Peyer's patch (tissue), 4 donors: ENCODE results near the gene NKX1-2.

ENCODE experiments used
- POLR2A ChIP-seq, 2 donors: fragments of 450-650 bp; IDR thresholded peaks; one replicate each; pipeline ENCODE4 v1.5.1; 2017; ENCODE audit warnings: antibody characterized with exemption in 2 of 2, mild to moderate bottlenecking in 2 of 2, moderate library complexity in 2 of 2
- TF ChIP-seq, protein P1 (sequence below), 6 experiments: fragments of 450-650 bp in 4 of 6; fragments of 200-600 bp in 2 of 6; sonication (generic) in 1 of 6; IDR thresholded peaks; one replicate each; pipeline ENCODE4 v1.5.1; 2017 to 2019; ENCODE audit warnings: antibody characterized with exemption in 6 of 6, mild to moderate bottlenecking in 3 of 6, moderate library complexity in 1 of 6

- TF ChIP-seq, protein P1, sequence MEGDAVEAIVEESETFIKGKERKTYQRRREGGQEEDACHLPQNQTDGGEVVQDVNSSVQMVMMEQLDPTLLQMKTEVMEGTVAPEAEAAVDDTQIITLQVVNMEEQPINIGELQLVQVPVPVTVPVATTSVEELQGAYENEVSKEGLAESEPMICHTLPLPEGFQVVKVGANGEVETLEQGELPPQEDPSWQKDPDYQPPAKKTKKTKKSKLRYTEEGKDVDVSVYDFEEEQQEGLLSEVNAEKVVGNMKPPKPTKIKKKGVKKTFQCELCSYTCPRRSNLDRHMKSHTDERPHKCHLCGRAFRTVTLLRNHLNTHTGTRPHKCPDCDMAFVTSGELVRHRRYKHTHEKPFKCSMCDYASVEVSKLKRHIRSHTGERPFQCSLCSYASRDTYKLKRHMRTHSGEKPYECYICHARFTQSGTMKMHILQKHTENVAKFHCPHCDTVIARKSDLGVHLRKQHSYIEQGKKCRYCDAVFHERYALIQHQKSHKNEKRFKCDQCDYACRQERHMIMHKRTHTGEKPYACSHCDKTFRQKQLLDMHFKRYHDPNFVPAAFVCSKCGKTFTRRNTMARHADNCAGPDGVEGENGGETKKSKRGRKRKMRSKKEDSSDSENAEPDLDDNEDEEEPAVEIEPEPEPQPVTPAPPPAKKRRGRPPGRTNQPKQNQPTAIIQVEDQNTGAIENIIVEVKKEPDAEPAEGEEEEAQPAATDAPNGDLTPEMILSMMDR (IDR thresholded peaks at IDR 0.05), result no peak
- TF ChIP-seq POLR2A (IDR thresholded peaks at IDR 0.05), result no peak
Observed at GRCh38 chr10:124491105-124491504, 41.3 kb upstream of the NKX1-2 start.
